Mesendoderm (in vitro differentiated cells): ENCODE data around the gene PAPPA2.

Experiments used
- DNase-seq: peaks from one replicate; pipeline ENCODE4 v3.0.0; 2013
- H2AK5ac ChIP-seq: 2 replicates; pipeline ENCODE4 v1.6.1; 2013; ENCODE audit warnings: low read length, inconsistent platforms
- H2BK120ac ChIP-seq: 2 replicates; pipeline ENCODE4 v1.6.1; 2013; ENCODE audit warnings: low read depth, mild to moderate bottlenecking, low read length, moderate library complexity, mixed read lengths
- H2BK15ac ChIP-seq: replicated peaks from 2 replicates; pipeline ENCODE4 v1.6.1; 2013; ENCODE audit warnings: low read depth, mild to moderate bottlenecking, moderate library complexity
- H2BK5ac ChIP-seq: 2 replicates; pipeline ENCODE4 v1.6.1; 2013; ENCODE audit warnings: low read length, inconsistent platforms
- H3K18ac ChIP-seq: 2 replicates; pipeline ENCODE4 v1.6.1; 2013; ENCODE audit warnings: mild to moderate bottlenecking, low read length, mixed read lengths
- H3K23ac ChIP-seq: one replicate; pipeline ENCODE4 v1.6.1; 2013; ENCODE audit warnings: low read length
- H3K27ac ChIP-seq: 2 replicates; pipeline ENCODE4 v1.5.1; 2013; ENCODE audit warnings: low read depth, mild to moderate bottlenecking, inconsistent platforms, low read length, moderate library complexity
- H3K27me3 ChIP-seq: 2 replicates; pipeline ENCODE4 v1.6.1; 2013; ENCODE audit warnings: low read length, control low read depth, mild to moderate bottlenecking, inconsistent platforms; ENCODE audit not compliant: insufficient read depth, poor library complexity
- H3K36me3 ChIP-seq: 2 replicates; pipeline ENCODE4 v1.6.1; 2013; ENCODE audit warnings: low read length, inconsistent platforms; ENCODE audit not compliant: control insufficient read depth, insufficient read depth
- H3K4ac ChIP-seq: one replicate; pipeline ENCODE4 v1.6.1; 2013; ENCODE audit warnings: low read depth, mild to moderate bottlenecking, low read length, moderate library complexity
- H3K4me1 ChIP-seq: 2 replicates; pipeline ENCODE4 v1.6.1; 2013; ENCODE audit warnings: low read depth, low read length, inconsistent platforms; ENCODE audit not compliant: control insufficient read depth
- H3K4me2 ChIP-seq: 2 replicates; pipeline ENCODE4 v1.6.1; 2013; ENCODE audit warnings: low read length
- H3K4me3 ChIP-seq: 2 replicates; pipeline ENCODE4 v1.5.1; 2013; ENCODE audit warnings: mild to moderate bottlenecking, low read length
- H3K56ac ChIP-seq: one replicate; pipeline ENCODE4 v1.6.1; 2013; ENCODE audit warnings: low read length
- H3K79me1 ChIP-seq: 2 replicates; pipeline ENCODE4 v1.6.1; 2013; ENCODE audit warnings: low read length, inconsistent platforms
- H3K79me2 ChIP-seq: 2 replicates; pipeline ENCODE4 v1.6.1; 2013; ENCODE audit warnings: mild to moderate bottlenecking, low read length; ENCODE audit not compliant: control insufficient read depth, insufficient read depth
- H3K9ac ChIP-seq: 2 replicates; pipeline ENCODE4 v1.6.1; 2013; ENCODE audit warnings: low read length, inconsistent platforms
- H4K5ac ChIP-seq: one replicate; pipeline ENCODE4 v1.6.1; 2013; ENCODE audit warnings: low read length
- H4K8ac ChIP-seq: one replicate; pipeline ENCODE4 v1.6.1; 2013; ENCODE audit warnings: low read depth, mild to moderate bottlenecking, control low read depth, low read length, moderate library complexity
- WGBS: extraction: QIAGEN DNeasy Blood & Tissue Kit; methylation state at CpG from one replicate; pipeline ENCODE4 v1.1.7; 2013; ENCODE audit warnings: low lambda C conversion rate, missing lambda C conversion rate; ENCODE audit not compliant: insufficient coverage; ENCODE audit errors: extremely low coverage; 5-methylcytosine and 5-hydroxymethylcytosine counted together

PAPPA2 gene

DNA sequence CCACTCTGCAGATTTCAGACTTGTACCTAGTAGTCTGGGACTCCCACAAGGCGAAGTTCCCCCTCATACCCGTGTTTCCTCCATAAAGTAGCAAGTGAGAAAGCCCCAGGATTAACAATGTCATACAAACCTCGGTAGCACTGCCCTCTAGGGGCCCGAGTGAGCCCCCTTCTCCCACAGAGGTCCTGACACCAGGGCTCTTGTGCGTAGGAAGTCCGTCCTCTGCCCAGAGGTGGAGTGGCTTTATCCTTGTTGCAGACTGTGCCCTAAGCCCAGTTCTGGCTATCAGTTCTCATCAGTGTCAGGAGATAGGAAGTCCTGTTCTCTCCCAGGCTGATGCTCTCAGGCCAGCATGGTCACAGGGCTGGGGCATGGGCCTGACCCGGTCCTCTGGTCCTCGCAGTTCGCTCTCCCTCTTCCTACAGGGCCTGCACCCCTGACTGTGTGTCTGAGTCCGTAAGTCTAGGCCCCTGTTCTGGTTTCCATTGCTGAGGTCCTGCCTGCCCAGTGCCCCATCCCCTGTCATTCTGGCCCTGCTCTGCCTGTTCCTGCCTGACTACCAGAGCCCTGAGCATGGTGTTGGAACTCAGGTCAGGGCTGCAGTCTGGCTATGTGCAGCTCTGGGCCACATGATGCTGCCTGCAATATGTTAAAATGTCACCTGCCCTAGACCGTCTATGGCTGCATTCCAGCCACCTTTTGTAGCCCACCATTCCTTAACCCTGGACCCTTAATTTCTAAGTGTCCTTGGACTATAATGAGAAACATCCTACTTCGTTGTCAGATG lies 416.0 kb downstream of the PAPPA2 start:
- H3K4me3 ChIP-seq: no peak overlapping the region
- no peaks in the 10 kb centered on the region for H3K36me3 ChIP-seq
- WGBS: no CpG with 5 or more reads among the region's 12 CpGs
- H3K4ac ChIP-seq: no peak overlapping the region
- H2BK5ac ChIP-seq: no peak overlapping the region
- H4K8ac ChIP-seq: no peak overlapping the region
- no peak overlapping the region for H3K23ac ChIP-seq
- no peak overlapping the region for H2BK15ac ChIP-seq
- H3K79me2 ChIP-seq: no peaks in the 10 kb centered on the region
- no peak overlapping the region for H2AK5ac ChIP-seq
- no peaks in the 10 kb centered on the region for H3K27me3 ChIP-seq
- DNase-seq: peak; percentile 75
- H2BK120ac ChIP-seq: no peak overlapping the region
- no peak overlapping the region for H4K5ac ChIP-seq
- H3K18ac ChIP-seq: no peak overlapping the region
- H3K56ac ChIP-seq: no peak overlapping the region
- H3K4me1 ChIP-seq: no peaks in the 10 kb centered on the region
- no peaks in the 10 kb centered on the region for H3K79me1 ChIP-seq
- no peak overlapping the region for H3K27ac ChIP-seq
- H3K9ac ChIP-seq: no peak overlapping the region
- H3K4me2 ChIP-seq: no peak overlapping the region

- Histone ChIP-seq H2BK120ac (no peak overlapping the region), H3K18ac (no peak overlapping the region), H2BK15ac (no peak overlapping the region), H3K79me2 (no peaks in the 10 kb centered on the region), H3K4ac (no peak overlapping the region), H3K4me1 (no peaks in the 10 kb centered on the region), H4K8ac (no peak overlapping the region), H3K27ac (no peak overlapping the region), H2AK5ac (no peak overlapping the region), H3K4me2 (no peak overlapping the region), H3K4me3 (no peak overlapping the region), H4K5ac (no peak overlapping the region), H3K56ac (no peak overlapping the region), H3K79me1 (no peaks in the 10 kb centered on the region), H3K27me3 (no peaks in the 10 kb centered on the region), H3K36me3 (no peaks in the 10 kb centered on the region), H3K9ac (no peak overlapping the region), H2BK5ac (no peak overlapping the region), H3K23ac (no peak overlapping the region)
- WGBS: no CpG with 5 or more reads among the region's 13 CpGs
- no peak for DNase-seq
Observed at GRCh38 chr1:176879784-176880620, 417.0 kb downstream of the PAPPA2 start.

- H4K8ac ChIP-seq: no peak overlapping the region
- no peak overlapping the region for H2BK15ac ChIP-seq
- H3K27ac ChIP-seq: no peak overlapping the region
- peak; percentile 88 for DNase-seq
- H3K18ac ChIP-seq: no peak overlapping the region
- no peaks in the 10 kb centered on the region for H3K79me1 ChIP-seq
- no peak overlapping the region for H3K56ac ChIP-seq
- H2AK5ac ChIP-seq: no peak overlapping the region
- no CpG with 5 or more reads among the region's 9 CpGs for WGBS
- no peak overlapping the region for H3K4me3 ChIP-seq
- H3K4me1 ChIP-seq: no peaks in the 10 kb centered on the region
- no peak overlapping the region for H2BK5ac ChIP-seq
- no peaks in the 10 kb centered on the region for H3K27me3 ChIP-seq
- H2BK120ac ChIP-seq: no peak overlapping the region
- no peaks in the 10 kb centered on the region for H3K36me3 ChIP-seq
- no peak overlapping the region for H3K23ac ChIP-seq
- no peak overlapping the region for H3K4me2 ChIP-seq
- no peak overlapping the region for H3K4ac ChIP-seq
- no peak overlapping the region for H3K9ac ChIP-seq
- no peak overlapping the region for H4K5ac ChIP-seq
- H3K79me2 ChIP-seq: no peaks in the 10 kb centered on the region
Observed at GRCh38 chr1:176880955-176881595, 418.1 kb downstream of the PAPPA2 start.

- DNase-seq: no peak
- no peak overlapping the region for H3K18ac ChIP-seq
- no peak overlapping the region for H2BK15ac ChIP-seq
- no peak overlapping the region for H2BK120ac ChIP-seq
- H3K36me3 ChIP-seq: no peaks in the 10 kb centered on the region
- no peaks in the 10 kb centered on the region for H3K4me1 ChIP-seq
- no peak overlapping the region for H3K56ac ChIP-seq
- H3K27me3 ChIP-seq: no peaks in the 10 kb centered on the region
- H3K23ac ChIP-seq: no peak overlapping the region
- no peaks in the 10 kb centered on the region for H3K79me1 ChIP-seq
- H3K79me2 ChIP-seq: no peaks in the 10 kb centered on the region
- no peak overlapping the region for H3K4ac ChIP-seq
- WGBS: no CpG with 5 or more reads among the region's 4 CpGs
- no peak overlapping the region for H3K4me2 ChIP-seq
- H2AK5ac ChIP-seq: no peak overlapping the region
- H3K4me3 ChIP-seq: no peak overlapping the region
- H3K9ac ChIP-seq: no peak overlapping the region
- no peak overlapping the region for H4K8ac ChIP-seq
- H4K5ac ChIP-seq: no peak overlapping the region
- H3K27ac ChIP-seq: no peak overlapping the region
- no peak overlapping the region for H2BK5ac ChIP-seq
Observed at GRCh38 chr1:176884286-176884685, 421.3 kb downstream of the PAPPA2 start.

DNA sequence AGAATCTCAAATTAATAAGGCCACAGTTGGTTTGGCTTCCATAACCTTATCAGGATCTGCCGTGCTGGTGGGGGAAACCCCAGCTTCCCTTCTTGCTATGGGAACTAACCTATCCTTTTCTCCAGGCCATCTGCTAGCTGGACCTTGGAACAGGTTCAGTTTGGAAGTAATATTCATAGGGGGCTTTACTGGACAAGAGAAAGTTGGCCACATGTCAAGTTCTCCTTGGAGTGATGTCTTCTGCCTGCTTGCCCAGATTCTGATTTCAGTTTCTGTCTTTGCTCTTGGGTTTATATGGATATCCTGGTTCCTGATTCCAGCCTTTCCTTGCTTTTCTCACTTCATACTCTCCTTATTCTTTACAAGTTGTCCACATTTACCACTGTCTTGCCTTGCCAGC lies 421.9 kb downstream of the PAPPA2 start:
- H3K4ac ChIP-seq: no peak overlapping the region
- H3K4me3 ChIP-seq: no peak overlapping the region
- H3K9ac ChIP-seq: no peak overlapping the region
- H2BK120ac ChIP-seq: no peak overlapping the region
- no peaks in the 10 kb centered on the region for H3K79me2 ChIP-seq
- no peak for DNase-seq
- no peaks in the 10 kb centered on the region for H3K27me3 ChIP-seq
- H3K4me2 ChIP-seq: no peak overlapping the region
- no peaks in the 10 kb centered on the region for H3K4me1 ChIP-seq
- H3K36me3 ChIP-seq: no peaks in the 10 kb centered on the region
- WGBS: no CpG with 5 or more reads among the region's 1 CpG
- no peak overlapping the region for H2AK5ac ChIP-seq
- no peak overlapping the region for H2BK15ac ChIP-seq
- no peaks in the 10 kb centered on the region for H3K79me1 ChIP-seq
- no peak overlapping the region for H3K18ac ChIP-seq
- no peak overlapping the region for H2BK5ac ChIP-seq
- no peak overlapping the region for H4K8ac ChIP-seq
- H3K56ac ChIP-seq: no peak overlapping the region
- no peak overlapping the region for H3K27ac ChIP-seq
- H3K23ac ChIP-seq: no peak overlapping the region
- no peak overlapping the region for H4K5ac ChIP-seq
